Stimulated activated CD4-positive, alpha-beta T cell treated with anti-CD3 and anti-CD28 coated beads, Interleukin-2, amount 100 ng/mL, for 48 hours (primary cell): ENCODE measurements around the gene JPH4.

ENCODE experiments used
- DNase-seq, 2 donors: peaks; one replicate each; pipeline ENCODE4 v3.0.0-alpha.2; 2020

JPH4 gene

GRCh38 chr14:23522643-23523198 is 55.9 kb downstream of the JPH4 start:
- DNase-seq, result no peak

- DNase-seq, result no peak
Measured at GRCh38 chr14:23521785-23522640, 56.6 kb downstream of the JPH4 start.

GRCh38 chr14:23520899-23521533 is 57.6 kb downstream of the JPH4 start:
- no peak for DNase-seq

- no peak for DNase-seq
Measured at GRCh38 chr14:23518709-23519108, 59.9 kb downstream of the JPH4 start.
